NCI-H1048 (cell line): ENCODE measurements around the gene TIMM10B.
A peak's percentile ranks its signal among the peaks of the same experiment; 100 is the strongest.

Source experiments
- DNase-seq: peaks from one replicate; lab custom pipeline; 2025; lab: John Stamatoyannopoulos, UW

Gene TIMM10B

GRCh38 chr11:6472934-6473333 lies 8.4 kb upstream of the TIMM10B start:
- no peak for DNase-seq

- DNase-seq = peak; percentile 57
Observed at GRCh38 chr11:6473451-6474412, 7.6 kb upstream of the TIMM10B start, which contains the start of gene TRIM3. Gene TRIM3, minus strand, starts transcription at chr11:6473941. Its CDS starts 8,246 bp downstream, at chr11:6465695.

- DNase-seq = no peak
Observed at GRCh38 chr11:6474413-6474792, 6.9 kb upstream of the TIMM10B start.

- DNase-seq = no peak
Observed at GRCh38 chr11:6474806-6475500, 6.3 kb upstream of the TIMM10B start.

- no peak for DNase-seq
Observed at GRCh38 chr11:6475936-6476335, 5.4 kb upstream of the TIMM10B start.

GRCh38 chr11:6476571-6476970 lies 4.7 kb upstream of the TIMM10B start:
- no peak for DNase-seq

- DNase-seq = no peak
Observed at GRCh38 chr11:6480299-6480914, 894 bp upstream of the TIMM10B start.

- no peak for DNase-seq
Observed at GRCh38 chr11:6481924-6482275, 599 bp downstream of the TIMM10B start.

GRCh38 chr11:6482441-6482840 lies 1.1 kb downstream of the TIMM10B start:
- no peak for DNase-seq

- no peak for DNase-seq
Observed at GRCh38 chr11:6483015-6483414, 1.7 kb downstream of the TIMM10B start.

GRCh38 chr11:6485661-6486060 lies 4.4 kb downstream of the TIMM10B start:
- no peak for DNase-seq

GRCh38 chr11:6486256-6486655 lies 5.0 kb downstream of the TIMM10B start:
- no peak for DNase-seq

- no peak for DNase-seq
Observed at GRCh38 chr11:6486938-6487337, 5.6 kb downstream of the TIMM10B start.

GRCh38 chr11:6488342-6488741 lies 7.0 kb downstream of the TIMM10B start:
- no peak for DNase-seq

- no peak for DNase-seq
Observed at GRCh38 chr11:6488821-6489220, 7.5 kb downstream of the TIMM10B start.

GRCh38 chr11:6489306-6489705 lies 8.0 kb downstream of the TIMM10B start:
- DNase-seq = no peak

GRCh38 chr11:6497069-6497839 lies 16.0 kb downstream of the TIMM10B start, which contains the start of gene DNHD1:
Gene DNHD1, plus strand, starts transcription at chr11:6497280. Its CDS starts 936 bp downstream, at chr11:6498216.
- DNase-seq = no peak

GRCh38 chr11:6498121-6498520 lies 16.8 kb downstream of the TIMM10B start:
- DNase-seq = no peak

- DNase-seq = no peak
Observed at GRCh38 chr11:6498544-6498943, 17.2 kb downstream of the TIMM10B start.

GRCh38 chr11:6502382-6502781 lies 21.1 kb downstream of the TIMM10B start:
- no peak for DNase-seq

GRCh38 chr11:6504166-6504565 lies 22.9 kb downstream of the TIMM10B start:
- no peak for DNase-seq
